CD8-positive, alpha-beta memory T cell (primary cell): Measurements from ENCODE around the gene CAVIN2. TPM values are rescaled to one million over a fixed set of nuclear protein-coding genes. Genes with fewer than 3 reads are reported as not detected.

ENCODE experiments used
- polyA plus RNA-seq: library from polyadenylated mRNA; unstranded; fragments of 300-500 nt; fragmentation: Illumina TruSeq; gene quantifications from one replicate; pipeline ENCODE4 v1.2.3, GENCODE V29; 2021
- total RNA-seq, 2 experiments: library from RNA; stranded (reverse); gene quantifications; one replicate each; pipeline ENCODE4 v1.2.3, GENCODE V29; 2021

The CAVIN2 gene
- total and polyA plus RNA-seq, 3 experiments from 2014 or later, result not detected

Other genes with a start within 250 kb of the CAVIN2 start
- 10 to 100 TPM; 44.9 to 48.2 TPM for gene NABP1, start 169.0 kb downstream of the CAVIN2 start, total RNA-seq
- 13.9 TPM for gene NABP1, start 169.0 kb downstream of the CAVIN2 start, polyA plus RNA-seq